H1 (cell line): Measurements from ENCODE around the gene RAB3B. TPM values are rescaled to one million over a fixed set of nuclear protein-coding genes. Genes with fewer than 3 reads are reported as not detected.

Source experiments
- CHD7 ChIP-seq: fragments of 300-600 bp; sonication (generic); IDR thresholded peaks from 2 replicates; pipeline ENCODE4 v1.7.1; 2012; ENCODE audit warnings: low read length, moderate library complexity, mild to moderate bottlenecking, inconsistent platforms; ENCODE audit not compliant: insufficient replicate concordance
- polyA plus RNA-seq, 7 experiments: library from polyadenylated mRNA; depleted of rRNA in 3 of 7; stranded (reverse) in 5 of 7; unstranded in 2 of 7; fragments of >200 nt in 5 of 7; fragments of 200-250 nt in 2 of 7; gene quantifications; 1 replicate in 5 of 7; 2 replicates in 1 of 7; 4 replicates in 1 of 7; pipeline versions ENCODE4 v1.2.1 to v1.2.3, GENCODE V29; 2011 to 2013; ENCODE audit warnings: missing spikeins in 2 of 7, mixed read lengths in 2 of 7
- total RNA-seq: library from RNA; stranded (reverse); fragmentation: NEBNext Ultra II Directional; extraction: Animal tissue kit (Norgen Biotek cat#: 25700); gene quantifications from 2 replicates; pipeline ENCODE4 v1.2.1, GENCODE V29; 2021

RAB3B gene
- total and polyA plus RNA-seq, 2 of the 8 experiments (the other 6 are each of a cell fraction or from before 2014, with no cell fraction given): 12.5 to 36.8 TPM

GRCh38 chr1:51960262-51960661 lies 30.2 kb downstream of the RAB3B start (continued):
- TF ChIP-seq CHD7: no peak
- TF ChIP-seq, all 59 proteins: peak for 1
